ENCODE data around the gene ZNF236. TPM values are rescaled to one million over a fixed set of nuclear protein-coding genes. Genes with fewer than 3 reads are reported as not detected.

The ZNF236 gene
- total and polyA plus RNA-seq, 2 donors (not counting 3 experiments of a cell fraction or from before 2014, with no cell fraction given), result 4.5 to 14.7 TPM

DNA sequence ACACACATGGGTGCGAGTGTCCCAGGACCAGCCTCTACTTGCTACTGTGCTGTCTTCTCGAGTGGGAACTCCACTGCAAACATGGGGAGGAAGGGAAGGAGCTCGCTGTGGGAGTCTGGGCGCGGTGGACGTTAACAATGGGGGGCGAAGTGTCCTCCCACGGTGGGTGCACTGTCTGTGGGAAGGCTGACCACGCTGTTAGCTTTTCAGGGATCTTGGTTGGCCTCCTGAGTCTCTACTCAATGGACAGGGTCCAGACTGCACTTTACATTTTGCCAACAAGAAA, 163.5 kb downstream of the ZNF236 start:
- H3K4me1 ChIP-seq (ENCODE audit: control insufficient read depth, extremely low read depth, insufficient read depth, low read length), result no peaks in the 10 kb centered on the region
- TF ChIP-seq, protein P1, sequence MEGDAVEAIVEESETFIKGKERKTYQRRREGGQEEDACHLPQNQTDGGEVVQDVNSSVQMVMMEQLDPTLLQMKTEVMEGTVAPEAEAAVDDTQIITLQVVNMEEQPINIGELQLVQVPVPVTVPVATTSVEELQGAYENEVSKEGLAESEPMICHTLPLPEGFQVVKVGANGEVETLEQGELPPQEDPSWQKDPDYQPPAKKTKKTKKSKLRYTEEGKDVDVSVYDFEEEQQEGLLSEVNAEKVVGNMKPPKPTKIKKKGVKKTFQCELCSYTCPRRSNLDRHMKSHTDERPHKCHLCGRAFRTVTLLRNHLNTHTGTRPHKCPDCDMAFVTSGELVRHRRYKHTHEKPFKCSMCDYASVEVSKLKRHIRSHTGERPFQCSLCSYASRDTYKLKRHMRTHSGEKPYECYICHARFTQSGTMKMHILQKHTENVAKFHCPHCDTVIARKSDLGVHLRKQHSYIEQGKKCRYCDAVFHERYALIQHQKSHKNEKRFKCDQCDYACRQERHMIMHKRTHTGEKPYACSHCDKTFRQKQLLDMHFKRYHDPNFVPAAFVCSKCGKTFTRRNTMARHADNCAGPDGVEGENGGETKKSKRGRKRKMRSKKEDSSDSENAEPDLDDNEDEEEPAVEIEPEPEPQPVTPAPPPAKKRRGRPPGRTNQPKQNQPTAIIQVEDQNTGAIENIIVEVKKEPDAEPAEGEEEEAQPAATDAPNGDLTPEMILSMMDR (IDR thresholded peaks at IDR 0.05; ENCODE audit: extremely low read depth in 1 of 2, insufficient read depth in 1 of 2, low read depth in 1 of 2, low read length in 2 of 2), result no peak
- no peak for TF ChIP-seq POLR2A (IDR thresholded peaks at IDR 0.05; ENCODE audit: low read depth, low read length)
- TF ChIP-seq, protein P2, sequence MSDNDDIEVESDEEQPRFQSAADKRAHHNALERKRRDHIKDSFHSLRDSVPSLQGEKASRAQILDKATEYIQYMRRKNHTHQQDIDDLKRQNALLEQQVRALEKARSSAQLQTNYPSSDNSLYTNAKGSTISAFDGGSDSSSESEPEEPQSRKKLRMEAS (IDR thresholded peaks at IDR 0.05; ENCODE audit: insufficient read depth, insufficient read length), result no peak
- no peak for TF ChIP-seq POLR2AphosphoS5 (IDR thresholded peaks at IDR 0.05; ENCODE audit: insufficient read depth, low read depth, low read length)
- TF ChIP-seq FOS (IDR thresholded peaks at IDR 0.05; ENCODE audit: borderline replicate concordance, insufficient read depth, low read length), result no peak
- no peak for TF ChIP-seq JUN (IDR thresholded peaks at IDR 0.05; ENCODE audit: borderline replicate concordance, insufficient read depth, insufficient read length, low read depth)
- TF ChIP-seq GATA2 (IDR thresholded peaks at IDR 0.05; ENCODE audit: insufficient read depth, insufficient read length, low read depth, low read length), result no peak
- TF ChIP-seq EZH2 (IDR thresholded peaks at IDR 0.05; ENCODE audit: borderline replicate concordance, low read depth, low read length, severe bottlenecking), result no peak
- TF ChIP-seq MYC (IDR thresholded peaks at IDR 0.05; ENCODE audit: low read depth, low read length), result no peak
- dilution Hi-C loops (cut with MboI; ENCODE audit: extremely low pct_ligation_motif_present, low sequenced_read_pairs), result no loop called here
- ChIA-PET POLR2A (interaction anchor here (0.7 kb wide), 1 partner anchor 183 kb away, joined by 3 read pairs; no protein-coding TSS in a partner anchor), CTCF (interaction anchor here (0.6 to 8.0 kb wide), 8 partner anchors 14 to 225 kb away, joined by 3 to 140 read pairs (median 13); no protein-coding TSS in a partner anchor)
- no peaks in the 10 kb centered on the region for H4K20me1 ChIP-seq (replicated peaks; ENCODE audit: control insufficient read depth, extremely low read depth, insufficient read depth, low read length)
- intact Hi-C loops (cut with micrococcal nuclease), result no loop called here
- no peaks in the 10 kb centered on the region for H3K36me3 ChIP-seq (ENCODE audit: control insufficient read depth in 2 of 2, extremely low read depth in 1 of 2, insufficient read depth in 2 of 2, low read length in 2 of 2)
- no peaks in the 10 kb centered on the region for H3K79me2 ChIP-seq (ENCODE audit: control insufficient read depth, insufficient read depth, low read length)
- H3K4me2 ChIP-seq (ENCODE audit: insufficient read depth, low read length), result no peak overlapping the region
- H3K9me3 ChIP-seq (replicated peaks; ENCODE audit: control insufficient read depth, insufficient read depth, low read length), result no peaks in the 10 kb centered on the region
- no peak for DNase-seq (ENCODE audit: low read depth, low spot score)
- no peak overlapping the region for H2AFZ ChIP-seq (ENCODE audit: low read depth, low read length)
- H3K9me1 ChIP-seq (replicated peaks; ENCODE audit: control insufficient read depth, extremely low read depth, insufficient read depth, low read length), result no peaks in the 10 kb centered on the region
- peaks cover 0 to 7% of the 10 kb centered on the region in 2 experiments for H3K27me3 ChIP-seq (ENCODE audit: control insufficient read depth in 2 of 2, insufficient read depth in 2 of 2, low read length in 2 of 2)
- H3K27ac ChIP-seq (ENCODE audit: insufficient read depth, low read depth, low read length), result no peak overlapping the region
- no peak overlapping the region for H3K9ac ChIP-seq (replicated peaks; ENCODE audit: extremely low read depth, insufficient read depth, low read length)
- no peak overlapping the region for H3K4me3 ChIP-seq (replicated peaks in 1 of 3; ENCODE audit: insufficient read depth in 1 of 3, low read depth in 1 of 3, low read length in 3 of 3)
- FAIRE-seq, result no peak
- no TSS peak for BruUV-seq (replicated peaks)

Data from endothelial cell of umbilical vein (primary cell).